HG03354 (cell line): ENCODE measurements around the gene TEF.

Experiments
- ATAC-seq: cut with Tn5 transposase; IDR thresholded peaks from one replicate; pipeline ENCODE4 v1.9.1; 2021; ENCODE audit warnings: mild to moderate bottlenecking; ENCODE audit not compliant: unreplicated experiment, poor library complexity, severe bottlenecking

The TEF gene

GRCh38 chr22:41381329-41382097 lies at the start of gene TEF:
TEF (plus strand) TSS chr22:41381942; CDS start chr22:41382045, 103 bp downstream.
- ATAC-seq, result peak; percentile 89

- no peak for ATAC-seq
Measured at GRCh38 chr22:41332217-41332939, 49.4 kb upstream of the TEF start.

GRCh38 chr22:41333806-41334205 lies 47.9 kb upstream of the TEF start:
- ATAC-seq, result no peak

- ATAC-seq, result no peak
Measured at GRCh38 chr22:41334215-41334614, 47.5 kb upstream of the TEF start.

- ATAC-seq, result no peak
Measured at GRCh38 chr22:41334951-41335635, 46.6 kb upstream of the TEF start.

GRCh38 chr22:41338614-41339212 lies 43.0 kb upstream of the TEF start:
- ATAC-seq, result no peak

GRCh38 chr22:41339823-41340222 lies 41.9 kb upstream of the TEF start:
- no peak for ATAC-seq

GRCh38 chr22:41340357-41340756 lies 41.4 kb upstream of the TEF start:
- no peak for ATAC-seq

GRCh38 chr22:41341012-41341411 lies 40.7 kb upstream of the TEF start:
- ATAC-seq, result no peak

- ATAC-seq, result no peak
Measured at GRCh38 chr22:41341990-41342389, 39.8 kb upstream of the TEF start.

GRCh38 chr22:41343300-41343699 lies 38.4 kb upstream of the TEF start:
- no peak for ATAC-seq

GRCh38 chr22:41343717-41344116 lies 38.0 kb upstream of the TEF start:
- no peak for ATAC-seq

GRCh38 chr22:41344189-41344788 lies 37.5 kb upstream of the TEF start:
- no peak for ATAC-seq

GRCh38 chr22:41345807-41346335 lies 35.9 kb upstream of the TEF start:
- ATAC-seq, result no peak

- no peak for ATAC-seq
Measured at GRCh38 chr22:41347066-41347859, 34.5 kb upstream of the TEF start.

- no peak for ATAC-seq
Measured at GRCh38 chr22:41348964-41349484, 32.7 kb upstream of the TEF start.

GRCh38 chr22:41350087-41350486 lies 31.7 kb upstream of the TEF start:
- ATAC-seq, result no peak

- ATAC-seq, result no peak
Measured at GRCh38 chr22:41351011-41351410, 30.7 kb upstream of the TEF start.

- ATAC-seq, result no peak
Measured at GRCh38 chr22:41352058-41352457, 29.7 kb upstream of the TEF start.
